ENCODE data around the gene LAIR1.

- TF ChIP-seq ZNF266 (tag by site-specific recombination; IDR thresholded peaks at IDR 0.05; ENCODE audit: low read depth) (no peak), YY1 (tag by site-specific recombination; IDR thresholded peaks at IDR 0.05) (no peak), CTCF (tag by site-specific recombination; IDR thresholded peaks at IDR 0.05) (no peak), ZNF155 (tag by site-specific recombination; IDR thresholded peaks at IDR 0.05) (no peak), ZFP41 (tag by site-specific recombination; IDR thresholded peaks at IDR 0.05; ENCODE audit: borderline replicate concordance) (no peak), ZBTB26 (tag by site-specific recombination; optimal IDR thresholded peaks at IDR 0.05) (no peak)
Measured at GRCh38 chr19:54307389-54308020, 57.2 kb downstream of the LAIR1 start.
